ENCODE data around the gene TBC1D12.
A peak's percentile ranks its signal among the peaks of the same experiment; 100 is the strongest.
"Not testable (repeated sequence)": the region's sequence is repeated elsewhere in the genome, so short reads cannot be mapped to it uniquely, and the experiment has no call there.

The TBC1D12 gene

DNA sequence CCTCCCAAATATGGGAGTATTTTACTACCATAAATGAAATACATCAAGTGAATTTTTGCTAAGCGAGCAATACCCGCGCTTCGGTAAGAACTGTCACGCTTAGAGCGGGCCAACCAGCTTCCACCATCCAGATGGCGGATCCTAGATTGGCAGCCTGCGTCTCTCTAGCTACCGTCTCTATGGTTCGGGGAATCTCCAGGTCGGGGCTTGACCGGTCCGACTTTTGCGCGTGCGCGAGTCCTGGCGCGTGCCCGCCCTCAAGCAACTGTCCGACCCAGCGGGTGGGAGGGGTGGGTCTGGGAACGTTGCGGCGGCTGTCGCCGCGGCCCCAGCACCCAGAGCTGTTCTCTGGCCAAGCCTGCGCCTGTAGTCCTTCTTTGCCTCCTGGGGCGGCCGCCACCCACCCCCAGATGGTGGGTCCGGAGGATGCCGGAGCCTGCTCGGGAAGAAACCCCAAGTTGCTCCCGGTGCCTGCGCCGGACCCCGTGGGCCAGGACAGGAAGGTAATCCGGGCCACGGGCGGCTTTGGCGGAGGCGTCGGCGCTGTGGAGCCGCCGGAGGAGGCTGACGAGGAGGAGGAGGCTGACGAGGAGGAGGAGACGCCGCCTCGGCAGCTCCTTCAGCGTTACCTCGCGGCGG, at the start of gene TBC1D12:
Gene TBC1D12 (plus strand): TSS at position 338 of the 639 bp plus-strand sequence. CDS start 73 bp downstream, at position 411.
- peak; percentile 84 for DNase-seq (ENCODE audit: low spot score)

DNA sequence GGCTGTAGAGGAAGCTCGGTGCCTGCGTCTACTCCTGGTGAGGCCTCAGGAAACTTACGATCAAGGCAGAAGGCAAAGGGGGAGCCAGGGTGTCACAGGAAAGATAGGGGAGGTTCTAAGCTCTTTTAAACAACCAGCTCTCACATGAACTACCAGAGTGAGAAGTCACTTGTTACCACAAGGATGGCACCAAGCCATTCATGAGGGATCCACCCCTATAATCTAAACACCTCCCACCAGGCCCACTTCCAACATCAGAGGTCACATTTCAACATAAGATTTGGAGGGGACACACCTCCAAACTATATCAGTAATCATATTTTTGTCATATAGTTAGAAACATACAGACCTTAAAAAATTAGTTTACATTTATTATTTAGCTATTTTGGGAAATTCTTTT, 49.0 kb upstream of the TBC1D12 start:
- no peak for DNase-seq (ENCODE audit: low spot score)

DNA sequence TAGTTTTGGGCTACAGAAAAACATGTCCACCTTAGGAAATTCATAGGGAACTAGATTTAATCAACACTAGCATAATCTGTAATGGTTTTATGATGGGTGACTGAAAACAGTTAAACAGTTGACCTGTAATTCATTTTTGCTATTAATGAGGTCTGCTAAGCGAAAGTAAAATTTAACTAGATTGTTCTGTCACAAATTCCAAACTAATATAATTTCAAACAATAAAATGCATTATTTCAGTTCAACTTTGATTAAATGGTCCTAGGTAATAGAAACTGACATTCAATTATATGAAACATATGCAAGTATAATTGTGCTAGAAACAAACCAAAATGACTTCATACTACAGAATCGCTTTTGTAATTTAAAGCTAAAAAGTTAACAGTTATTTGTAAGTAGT, 46.5 kb upstream of the TBC1D12 start:
- DNase-seq (ENCODE audit: low spot score): no peak

DNA sequence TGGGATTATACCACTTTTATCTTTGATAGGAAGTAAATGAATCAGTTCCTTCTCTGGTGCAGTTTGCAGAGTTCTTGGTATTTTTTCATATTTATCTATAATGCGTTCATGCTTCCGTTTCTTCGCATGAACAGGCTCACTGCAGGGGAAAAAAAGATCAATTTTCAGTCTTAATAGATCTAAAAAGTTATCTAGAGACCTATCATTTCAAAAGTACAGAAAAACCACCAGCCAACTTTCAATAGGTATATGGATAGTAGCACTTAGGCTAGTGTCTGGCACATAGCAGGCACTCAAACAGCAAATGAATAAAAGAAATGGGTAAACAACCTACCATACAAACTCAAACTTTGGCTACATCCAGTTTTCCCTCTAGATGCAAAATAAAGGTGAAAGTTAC, 45.1 kb upstream of the TBC1D12 start:
- DNase-seq (ENCODE audit: low spot score): no peak

DNA sequence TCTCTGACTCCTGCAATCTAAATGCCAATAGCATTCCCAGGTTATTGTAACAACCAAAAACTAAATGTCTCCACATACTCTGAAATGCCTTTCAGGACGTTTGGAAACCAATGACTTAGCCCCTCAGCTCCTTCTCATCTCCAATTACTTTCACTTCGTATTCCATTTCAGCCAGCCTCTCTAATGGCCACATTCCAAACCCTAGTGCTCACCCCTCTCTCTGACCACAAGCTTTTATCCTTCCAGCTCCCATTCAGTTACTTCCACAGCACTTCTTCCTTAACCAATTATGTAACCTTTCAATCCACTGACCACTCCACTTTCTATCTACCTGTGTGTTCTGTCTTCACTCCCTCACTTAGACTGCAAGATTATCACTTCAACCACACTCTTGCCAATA, 43.9 kb upstream of the TBC1D12 start:
- no peak for DNase-seq (ENCODE audit: low spot score)

DNA sequence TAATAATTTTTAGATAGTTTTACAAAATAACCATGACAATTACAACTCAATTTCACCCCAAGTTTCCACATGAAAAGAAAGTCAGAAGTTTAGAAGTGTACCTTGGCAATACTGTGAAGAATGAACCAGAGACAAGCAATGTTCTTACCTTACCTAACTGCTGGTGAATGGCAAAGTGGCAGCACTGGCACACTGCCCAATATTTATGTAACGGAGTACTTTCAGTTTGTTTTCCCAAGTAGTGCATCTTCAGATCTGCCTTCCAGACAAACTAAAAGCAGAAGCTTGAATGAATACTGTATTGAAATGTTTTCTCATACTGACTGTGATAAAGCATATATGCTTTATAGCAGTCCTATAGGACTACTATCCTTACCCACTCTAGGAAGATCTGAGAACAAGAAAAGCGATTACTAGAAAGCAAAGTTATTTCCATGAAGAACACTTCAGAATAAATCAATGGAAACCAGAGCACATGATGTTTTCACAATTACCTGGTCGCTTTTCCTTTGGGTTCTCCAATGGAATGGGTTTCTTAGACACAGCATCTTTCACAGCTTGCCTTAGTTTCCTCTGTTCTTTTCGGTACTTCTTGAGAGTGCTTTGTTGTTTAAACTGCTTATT, 41.1 kb upstream of the TBC1D12 start:
- DNase-seq (ENCODE audit: low spot score): no peak

DNA sequence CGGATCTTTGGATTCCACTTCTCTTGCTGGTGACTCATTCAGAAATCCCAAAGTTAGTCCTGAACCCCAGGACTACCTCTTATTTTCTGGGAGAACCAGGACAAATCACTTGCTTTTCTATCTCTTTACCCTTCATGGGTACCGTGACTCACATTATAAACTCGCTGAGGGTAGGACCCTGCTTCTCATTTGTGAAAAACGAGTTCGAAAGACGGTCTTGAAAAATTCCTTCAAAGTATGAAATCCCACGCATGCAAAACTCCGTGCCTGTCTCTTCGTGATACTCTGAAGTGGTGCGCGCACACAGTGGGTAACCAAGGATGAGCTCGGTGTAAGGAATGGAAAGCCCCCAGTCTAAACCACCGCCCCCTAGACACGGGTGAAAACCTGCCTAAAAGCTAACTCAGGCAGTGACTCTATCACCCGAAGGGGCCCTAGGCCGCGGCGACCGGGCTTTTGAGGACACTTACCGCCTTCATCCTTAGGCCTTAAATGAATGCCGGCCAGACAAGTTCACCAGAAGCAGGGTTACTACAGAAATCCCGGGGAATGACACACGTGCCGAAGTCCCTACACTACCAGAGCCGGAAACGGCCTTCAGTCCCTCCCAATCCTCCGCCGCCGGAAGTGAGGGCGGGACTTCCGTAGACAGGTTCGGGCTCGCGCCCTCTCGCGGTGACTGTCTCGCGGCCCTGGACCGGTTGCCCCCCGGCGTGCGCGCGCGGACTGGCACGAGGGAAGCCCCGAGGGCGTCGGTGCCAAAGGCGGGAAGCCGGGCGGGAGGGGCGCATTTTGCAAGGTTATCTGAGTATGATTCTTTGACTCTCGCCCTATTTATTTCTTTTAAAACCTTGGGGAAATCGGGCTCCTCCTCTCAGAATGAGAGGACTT, 39.7 kb upstream of the TBC1D12 start, which contains the start of gene NOC3L:
Gene NOC3L (minus strand): TSS at position 580 of the 891 bp plus-strand sequence. CDS start 101 bp downstream, at position 479.
- DNase-seq (ENCODE audit: low spot score): peak; percentile 92

DNA sequence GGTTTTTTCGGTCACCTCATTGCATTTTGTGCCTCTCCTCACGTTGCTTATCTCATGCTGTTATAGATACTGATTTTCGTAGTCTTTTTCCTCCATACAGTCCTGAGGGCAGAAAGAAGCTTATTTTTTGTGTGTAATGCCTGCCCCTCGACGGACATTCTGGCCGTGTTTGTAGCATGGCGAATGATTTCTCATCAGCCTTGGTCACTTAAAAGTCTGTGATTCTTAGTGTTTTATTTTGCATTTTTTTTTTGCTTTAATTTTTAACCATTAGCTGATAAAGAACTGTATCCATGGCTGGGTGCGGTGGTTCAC, 39.1 kb upstream of the TBC1D12 start:
- no peak for DNase-seq (ENCODE audit: low spot score)

DNA sequence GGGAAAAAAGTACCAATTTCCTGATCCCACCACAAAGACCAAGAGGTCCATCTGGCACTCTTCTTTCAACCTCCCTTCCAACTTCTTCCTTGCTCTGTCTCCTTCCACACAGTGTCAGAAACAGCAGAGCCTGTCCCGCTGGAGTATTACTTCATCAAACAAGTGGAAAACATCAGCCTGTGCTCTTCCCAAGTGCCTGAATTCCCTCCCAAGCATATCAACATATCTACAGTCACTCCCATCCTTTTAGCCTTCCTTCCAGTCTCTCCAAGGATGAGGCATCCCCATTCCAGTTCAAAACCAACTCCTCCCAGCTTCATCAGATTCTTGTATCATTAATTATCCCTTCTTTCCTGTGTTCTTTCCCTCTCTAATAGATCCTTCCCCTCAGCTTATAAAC, 37.9 kb upstream of the TBC1D12 start:
- DNase-seq (ENCODE audit: low spot score): no peak

DNA sequence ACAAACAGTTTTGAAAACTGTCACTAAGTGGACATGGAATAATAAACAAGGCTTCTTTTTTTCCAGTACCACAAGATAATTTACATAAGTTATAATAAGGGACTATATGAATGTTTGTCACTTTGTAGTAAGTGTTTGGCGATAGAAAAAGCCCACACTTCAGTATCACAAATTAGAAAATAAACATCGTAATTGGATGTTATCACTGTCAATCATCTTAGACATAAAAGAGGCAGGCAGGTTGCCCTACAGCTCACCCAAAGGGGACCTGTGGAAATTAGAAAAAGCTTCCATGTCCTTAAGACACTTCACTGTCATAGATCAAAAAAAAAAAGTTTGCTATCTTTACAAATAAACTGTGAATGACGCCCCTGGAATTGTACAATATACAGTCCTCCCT, 36.0 kb upstream of the TBC1D12 start:
- no peak for DNase-seq (ENCODE audit: low spot score)

DNA sequence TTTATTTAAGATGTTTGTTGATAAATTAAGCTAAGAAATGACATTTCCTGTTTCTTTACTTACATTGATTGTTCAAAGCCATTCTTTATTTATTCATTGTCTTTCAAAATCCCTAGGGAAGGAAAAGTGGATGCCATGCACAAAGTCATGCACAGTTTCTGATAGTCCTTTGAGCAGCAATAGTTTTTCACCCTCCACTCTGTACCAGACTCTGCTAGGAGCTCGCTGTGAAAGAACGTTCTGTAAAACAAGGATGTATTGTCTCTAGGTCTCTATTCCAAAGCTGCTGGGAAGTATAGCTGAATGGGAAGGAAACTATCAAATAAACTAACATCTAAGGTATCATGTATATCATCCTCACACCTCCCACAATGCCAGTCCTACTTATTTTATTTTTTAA, 31.8 kb upstream of the TBC1D12 start:
- no peak for DNase-seq (ENCODE audit: low spot score)

DNA sequence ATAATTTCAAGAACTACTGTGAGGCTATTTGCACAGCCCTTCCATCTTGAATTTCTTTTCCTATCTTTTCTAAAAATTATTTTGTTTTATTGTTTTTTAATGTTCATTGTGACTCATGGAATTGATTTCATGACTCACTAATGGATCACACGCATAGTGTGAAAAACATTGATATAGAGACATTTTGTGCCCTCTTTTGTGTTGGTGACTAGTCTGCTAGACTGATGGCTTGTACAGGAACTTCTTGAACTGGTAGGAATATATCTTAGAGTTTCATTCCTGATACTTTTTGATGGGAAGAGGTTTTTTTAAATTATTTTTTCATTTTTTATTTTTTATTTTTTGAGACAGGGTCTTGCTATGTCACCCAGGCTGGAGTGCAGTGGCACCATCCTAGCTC, 27.0 kb upstream of the TBC1D12 start:
- no peak for DNase-seq (ENCODE audit: low spot score)

DNA sequence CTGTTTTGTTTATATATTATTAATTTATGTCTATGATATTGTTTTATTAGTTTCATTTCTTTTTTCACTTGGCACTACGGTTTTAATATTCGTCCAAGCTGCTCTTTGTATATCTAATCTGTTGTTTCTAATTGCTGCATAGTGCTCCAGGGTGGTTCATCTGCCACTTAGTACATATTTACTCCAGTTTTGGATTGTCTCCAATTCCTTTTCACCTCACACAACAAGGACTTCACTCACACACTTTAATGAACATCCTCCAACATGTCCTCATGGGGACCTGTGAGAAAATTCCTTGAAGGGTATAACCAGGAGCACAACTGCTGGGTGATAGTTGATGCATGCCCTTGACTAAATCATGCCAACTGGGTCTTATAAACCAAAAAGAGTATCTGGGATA, 25.5 kb upstream of the TBC1D12 start:
- no peak for DNase-seq (ENCODE audit: low spot score)

DNA sequence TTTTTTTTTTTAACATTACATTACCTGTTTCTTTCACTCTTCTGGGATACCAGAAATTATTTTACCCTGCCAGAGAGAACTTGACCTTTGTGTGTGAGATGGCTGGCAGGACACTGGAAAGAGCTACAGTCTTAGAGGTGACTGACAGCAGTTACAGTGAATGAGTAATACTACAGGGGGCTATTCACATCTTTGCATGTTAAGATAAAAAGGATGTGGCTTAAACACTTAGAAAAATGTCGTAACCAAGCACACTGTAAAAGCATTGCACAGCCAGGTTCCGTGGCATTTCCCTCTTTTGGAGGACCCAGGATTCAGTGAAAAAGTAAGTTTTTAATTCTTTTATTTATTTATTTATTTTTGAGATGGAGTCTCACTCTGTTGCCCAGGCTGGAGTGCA, 18.8 kb upstream of the TBC1D12 start:
- DNase-seq (ENCODE audit: low spot score): no peak

DNA sequence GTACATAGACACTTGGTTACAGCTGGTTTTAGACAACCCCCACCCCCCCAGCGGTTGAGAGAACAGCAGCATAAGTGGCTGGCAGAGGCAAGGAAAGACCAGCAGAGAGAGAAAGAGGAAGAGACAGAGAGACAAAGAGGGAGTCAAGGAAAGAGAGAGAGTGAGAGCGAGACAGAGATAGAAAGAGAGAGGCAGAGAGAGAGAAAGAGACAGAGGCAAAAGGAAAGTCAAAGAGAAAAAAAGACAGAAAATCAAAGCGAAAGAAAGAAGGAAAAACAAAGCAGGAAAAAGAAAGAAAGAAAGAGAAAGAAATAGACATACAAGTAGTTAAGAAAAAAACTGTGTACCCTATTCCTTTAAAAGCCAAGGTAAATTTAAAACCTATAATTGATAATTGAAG, 16.6 kb upstream of the TBC1D12 start:
- DNase-seq (ENCODE audit: low spot score): not testable (repeated sequence)

DNA sequence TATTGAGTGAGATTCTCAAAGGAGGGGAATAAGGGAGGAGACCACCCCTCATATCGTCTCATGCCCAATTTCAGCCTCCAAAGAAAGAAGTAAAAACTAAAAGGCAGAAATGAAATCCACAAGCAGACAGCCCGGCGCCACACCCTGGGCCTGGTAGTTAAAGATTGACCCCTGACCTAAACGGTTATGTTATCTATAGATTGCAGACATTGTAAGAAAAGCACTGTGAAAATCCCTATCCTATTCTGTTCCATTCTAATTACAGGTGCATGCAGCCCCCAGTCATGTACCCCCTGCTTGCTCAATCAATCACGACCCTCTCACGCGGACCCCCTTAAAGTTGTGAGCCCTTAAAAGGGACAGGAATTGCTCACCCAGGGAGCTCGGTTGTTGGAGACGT, 10.2 kb upstream of the TBC1D12 start:
- DNase-seq (ENCODE audit: low spot score): not testable (repeated sequence)

DNA sequence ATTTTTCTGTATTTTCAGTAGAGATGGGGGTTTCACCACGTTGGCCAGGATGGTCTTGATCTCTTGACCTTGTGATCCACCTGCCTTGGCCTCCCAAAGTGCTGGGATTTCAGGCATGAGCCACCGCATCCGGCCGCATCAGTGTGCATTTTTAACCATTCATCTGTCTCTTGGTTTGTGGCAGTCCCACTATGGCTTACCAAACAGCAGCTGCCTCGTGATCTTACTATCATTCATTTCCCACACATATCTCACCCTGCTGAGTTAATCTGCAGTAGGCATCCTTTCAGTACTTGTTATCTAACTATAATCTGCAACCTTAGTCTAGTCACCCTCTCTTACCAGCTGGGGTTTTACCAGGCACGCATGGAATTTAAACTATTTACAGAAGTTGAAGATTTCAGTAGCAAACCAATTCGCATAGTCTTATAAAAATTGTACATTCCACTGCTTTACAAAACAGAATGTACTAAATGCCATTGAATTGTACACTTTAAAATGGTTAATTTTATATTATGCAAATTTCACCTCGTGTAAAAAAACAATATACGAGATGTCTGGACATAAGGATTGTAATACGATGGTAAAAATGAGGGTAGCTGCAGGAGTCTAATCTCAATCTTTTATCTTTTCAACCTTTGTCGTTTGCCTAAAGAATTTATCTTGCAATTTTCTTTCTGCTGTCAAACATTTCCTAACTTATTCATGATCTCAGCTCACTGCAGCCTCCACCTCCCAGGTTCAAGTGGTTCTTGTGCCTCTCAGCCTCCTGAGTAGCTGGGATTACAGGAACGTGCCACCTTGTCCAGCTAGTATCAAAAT, 4.6 kb upstream of the TBC1D12 start:
- no peak for DNase-seq (ENCODE audit: low spot score)

DNA sequence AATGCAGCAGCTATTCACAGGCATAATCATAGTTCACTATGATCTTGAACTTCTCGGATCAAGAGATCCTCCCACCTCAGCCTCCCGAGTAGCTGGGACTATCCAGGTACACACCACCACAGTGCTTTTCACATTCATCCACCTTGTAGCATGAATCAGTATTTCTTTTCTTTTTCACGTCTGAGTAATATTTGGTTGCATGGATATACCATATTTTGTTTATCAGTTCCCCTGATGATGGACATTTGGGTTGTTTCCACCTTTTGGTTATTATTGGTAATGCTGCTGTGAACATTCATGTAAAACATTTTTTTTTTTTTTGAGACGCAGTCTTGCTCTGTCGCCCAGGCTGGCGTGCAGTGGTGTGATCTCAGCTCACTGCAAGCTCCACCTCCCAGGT, 3.6 kb upstream of the TBC1D12 start:
- DNase-seq (ENCODE audit: low spot score): no peak

DNA sequence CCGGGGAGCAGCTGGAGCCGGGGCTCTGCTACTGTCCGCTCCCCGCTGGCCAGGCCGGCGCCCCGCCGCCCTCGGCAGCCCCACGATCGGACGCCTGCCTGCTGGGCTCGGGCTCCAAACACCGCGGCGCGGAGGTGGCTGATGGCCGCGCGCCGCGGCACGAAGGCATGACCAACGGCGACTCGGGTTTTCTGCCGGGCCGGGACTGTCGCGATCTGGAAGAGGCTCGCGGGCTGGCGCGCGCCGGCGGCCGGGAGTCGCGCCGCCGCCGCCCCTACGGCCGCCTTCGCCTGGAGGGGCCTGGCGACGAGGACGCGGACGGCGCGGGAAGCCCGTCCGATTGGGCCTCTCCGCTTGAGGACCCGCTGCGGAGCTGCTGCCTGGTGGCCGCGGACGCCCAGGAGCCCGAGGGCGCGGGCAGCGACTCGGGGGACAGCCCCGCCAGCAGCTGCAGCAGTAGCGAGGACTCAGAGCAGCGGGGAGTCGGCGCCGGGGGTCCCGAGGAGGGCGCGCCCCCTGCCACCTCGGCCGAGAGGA, 570 bp downstream of the TBC1D12 start:
- peak; percentile 71 for DNase-seq (ENCODE audit: low spot score)

DNA sequence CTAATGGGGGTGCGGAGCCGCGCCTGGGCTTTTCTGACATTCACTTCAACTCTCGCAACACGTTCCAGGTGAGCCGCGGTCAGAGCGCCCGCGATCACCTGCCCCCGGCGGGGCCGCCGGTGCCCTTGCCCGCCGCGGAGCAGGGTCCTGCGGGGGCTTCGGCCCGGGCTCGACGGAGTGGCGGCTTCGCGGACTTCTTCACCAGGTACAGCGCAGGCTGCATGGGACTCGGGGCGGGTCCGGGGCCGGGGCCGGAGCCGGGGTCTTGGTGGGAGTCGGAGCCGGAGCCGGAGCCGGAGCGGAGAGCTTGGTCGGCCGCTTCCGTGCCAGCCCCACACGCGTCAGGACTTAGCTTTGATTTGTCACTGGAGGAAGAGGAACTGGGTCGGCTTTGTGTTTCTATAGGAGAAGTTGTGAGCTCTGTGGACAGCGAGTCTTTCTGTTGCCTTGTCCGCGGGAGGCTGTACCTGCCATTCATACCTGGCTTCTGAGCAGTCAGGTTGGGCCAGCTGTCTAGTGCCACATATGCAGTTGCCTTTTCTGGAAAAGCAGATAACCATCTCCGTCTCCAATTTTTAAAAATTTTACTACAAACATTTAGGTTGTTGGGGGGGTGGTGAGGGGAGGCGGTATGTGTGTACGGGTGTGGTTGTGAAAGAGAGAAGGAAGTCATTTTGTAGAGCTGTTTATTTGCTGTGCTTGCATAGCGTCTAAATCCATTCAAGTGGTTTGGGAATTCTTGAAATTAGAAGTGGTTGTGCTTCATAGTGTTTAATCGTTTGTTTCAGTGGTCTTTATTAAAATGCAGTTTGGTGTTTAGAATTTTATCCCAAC, 1.3 kb downstream of the TBC1D12 start:
- peak; percentile 52 for DNase-seq (ENCODE audit: low spot score)

DNA sequence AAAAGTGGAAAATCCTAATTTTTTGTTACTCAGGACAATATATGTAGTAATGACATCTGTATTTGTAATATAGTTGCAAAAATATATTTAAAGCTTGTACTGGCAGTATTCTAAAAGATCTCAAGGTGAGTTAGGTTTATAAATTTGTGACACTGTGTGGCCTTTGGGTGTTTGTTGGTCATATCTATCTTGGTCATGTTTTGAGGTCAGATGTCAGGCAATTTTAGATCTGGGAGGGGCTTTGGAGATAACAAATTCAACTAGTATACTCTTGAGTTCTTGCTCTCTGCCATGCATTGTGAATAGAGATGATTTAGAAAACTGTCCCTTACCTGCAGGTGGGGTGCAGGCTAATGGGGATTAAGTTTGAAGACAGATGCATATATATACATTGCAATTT, 3.1 kb downstream of the TBC1D12 start:
- DNase-seq (ENCODE audit: low spot score): no peak
